WTC11 (cell line): Measurements from ENCODE around the gene CTIF.

Experiments
- ATF3 ChIP-seq: sonication (generic); formaldehyde crosslinking; conservative IDR thresholded peaks from 2 replicates; pipeline ENCODE4 v1.8.1; 2022; ENCODE audit warnings: mild to moderate bottlenecking, missing genetic modification reagents
- CTCF ChIP-seq: fragments of 200-600 bp; IDR thresholded peaks from 2 replicates; pipeline ENCODE4 v1.8.0; 2022; ENCODE audit warnings: antibody characterized with exemption
- ERG ChIP-seq: fragments of 250-450 bp; sonication (Bioruptor Pico); IDR thresholded peaks from 2 replicates; pipeline ENCODE4 v1.8.0; 2021; ENCODE audit warnings: mild to moderate bottlenecking
- ETV6 ChIP-seq: sonication (generic); formaldehyde crosslinking; IDR thresholded peaks from 2 replicates; pipeline ENCODE4 v1.8.1; 2022; ENCODE audit warnings: mild to moderate bottlenecking, missing genetic modification reagents
- IRF1 ChIP-seq: sonication (generic); formaldehyde crosslinking; IDR thresholded peaks from 2 replicates; pipeline ENCODE4 v1.8.0; 2023; ENCODE audit warnings: missing genetic modification reagents
- IRF2 ChIP-seq: sonication (generic); formaldehyde crosslinking; IDR thresholded peaks from 2 replicates; pipeline ENCODE4 v1.8.0; 2022; ENCODE audit warnings: low read depth, missing genetic modification reagents, borderline replicate concordance
- NR2C2 ChIP-seq: sonication (generic); formaldehyde crosslinking; IDR thresholded peaks from 2 replicates; pipeline ENCODE4 v1.8.0; 2022; ENCODE audit warnings: mild to moderate bottlenecking, missing genetic modification reagents
- NR3C1 ChIP-seq: sonication (generic); formaldehyde crosslinking; conservative IDR thresholded peaks from 2 replicates; pipeline ENCODE4 v1.8.1; 2023; ENCODE audit warnings: low read depth, mild to moderate bottlenecking, missing genetic modification reagents
- TEAD4 ChIP-seq: sonication (generic); formaldehyde crosslinking; IDR thresholded peaks from 2 replicates; pipeline ENCODE4 v1.8.0; 2022; ENCODE audit warnings: mild to moderate bottlenecking, missing genetic modification reagents
- ZNF532 ChIP-seq: fragments of 250-450 bp; sonication (Bioruptor Pico); IDR thresholded peaks from 2 replicates; pipeline ENCODE4 v1.9.0; 2021; ENCODE audit warnings: mild to moderate bottlenecking, borderline replicate concordance

GRCh38 chr18:48699761-48700160, 160.9 kb downstream of the CTIF start:
- no peak for TF ChIP-seq CTCF
- no peak for TF ChIP-seq ZNF532 (CRISPR knock-in tag)
- TF ChIP-seq ETV6 (CRISPR knock-in tag), result no peak
- TF ChIP-seq ATF3 (CRISPR knock-in tag), result no peak
- no peak for TF ChIP-seq NR2C2 (CRISPR knock-in tag)
- TF ChIP-seq ERG (CRISPR knock-in tag), result no peak
- no peak for TF ChIP-seq TEAD4 (CRISPR knock-in tag)
- TF ChIP-seq IRF2 (CRISPR knock-in tag), result no peak
- no peak for TF ChIP-seq IRF1 (CRISPR knock-in tag)
- TF ChIP-seq NR3C1 (CRISPR knock-in tag), result no peak
